ENCODE results near the gene NAE1.
"Not testable (repeated sequence)": the region's sequence is repeated elsewhere in the genome, so short reads cannot be mapped to it uniquely, and the experiment has no call there.

The NAE1 gene

GRCh38 chr16:66830422-66831404, at the start of gene NAE1:
Gene NAE1, minus strand, starts transcription at chr16:66830976. Its CDS starts 77 bp downstream, at chr16:66830899.
- peak; percentile 77 for DNase-seq (ENCODE audit: low read depth)

- no peak for DNase-seq (ENCODE audit: low read depth)
Observed at GRCh38 chr16:66878067-66878466, 47.3 kb upstream of the NAE1 start.

GRCh38 chr16:66874079-66874775, 43.5 kb upstream of the NAE1 start:
- no peak for DNase-seq (ENCODE audit: low read depth)

GRCh38 chr16:66873685-66874055, 42.9 kb upstream of the NAE1 start:
- DNase-seq (ENCODE audit: low read depth): no peak

- peak; percentile 97 for DNase-seq (ENCODE audit: low read depth)
Observed at GRCh38 chr16:66872943-66873684, 42.3 kb upstream of the NAE1 start.

- DNase-seq (ENCODE audit: low read depth): no peak
Observed at GRCh38 chr16:66872559-66872942, 41.8 kb upstream of the NAE1 start.

- no peak for DNase-seq (ENCODE audit: low read depth)
Observed at GRCh38 chr16:66871840-66872239, 41.1 kb upstream of the NAE1 start.

GRCh38 chr16:66871363-66871762, 40.6 kb upstream of the NAE1 start:
- DNase-seq (ENCODE audit: low read depth): not testable (repeated sequence)

GRCh38 chr16:66869424-66869823, 38.6 kb upstream of the NAE1 start:
- DNase-seq (ENCODE audit: low read depth): no peak

- DNase-seq (ENCODE audit: low read depth): no peak
Observed at GRCh38 chr16:66863707-66864106, 32.9 kb upstream of the NAE1 start.

GRCh38 chr16:66862023-66862520, 31.3 kb upstream of the NAE1 start:
- no peak for DNase-seq (ENCODE audit: low read depth)

- no peak for DNase-seq (ENCODE audit: low read depth)
Observed at GRCh38 chr16:66859397-66860068, 28.8 kb upstream of the NAE1 start.

GRCh38 chr16:66858740-66859396, 28.1 kb upstream of the NAE1 start:
- DNase-seq (ENCODE audit: low read depth): no peak

GRCh38 chr16:66857437-66857836, 26.7 kb upstream of the NAE1 start:
- no peak for DNase-seq (ENCODE audit: low read depth)

GRCh38 chr16:66856801-66857200, 26.0 kb upstream of the NAE1 start:
- DNase-seq (ENCODE audit: low read depth): no peak

- DNase-seq (ENCODE audit: low read depth): no peak
Observed at GRCh38 chr16:66856184-66856730, 25.5 kb upstream of the NAE1 start.

- DNase-seq (ENCODE audit: low read depth): peak; percentile 86
Observed at GRCh38 chr16:66853261-66854139, 22.7 kb upstream of the NAE1 start.

- no peak for DNase-seq (ENCODE audit: low read depth)
Observed at GRCh38 chr16:66851166-66851964, 20.6 kb upstream of the NAE1 start.
